Activated T-helper 1 cell treated with anti-CD3 and anti-CD28 coated beads, Interleukin-12 subunit alpha, Interleukin-12 subunit beta, Interleukin-2, Interleukin-4 antibody, amounts not matched to agents 30 ng/mL and 10 ng/mL and 1 ng/mL, durations not matched to agents 14 hours and 24 hours and 36 hours (primary cell): Measurements from ENCODE around the gene NBPF1. TPM values are rescaled to one million over a fixed set of nuclear protein-coding genes. Genes with fewer than 3 reads are reported as not detected.
"Not testable (repeated sequence)": the region's sequence is repeated elsewhere in the genome, so short reads cannot be mapped to it uniquely, and the experiment has no call there.

Experiments used
- DNase-seq: peaks from one replicate; pipeline ENCODE4 v3.0.0; 2021; ENCODE audit warnings: low spot score
- H3K27ac Mint-ChIP-seq: one replicate; pipeline ENCODE4 v1.8.0; 2021; ENCODE audit warnings: mild to moderate bottlenecking, mixed read lengths
- H3K27me3 Mint-ChIP-seq: one replicate; pipeline ENCODE4 v1.8.0; 2022; ENCODE audit warnings: mild to moderate bottlenecking, moderate library complexity, mixed read lengths; ENCODE audit not compliant: insufficient read depth
- H3K36me3 Mint-ChIP-seq: one replicate; pipeline ENCODE4 v1.8.0; 2021; ENCODE audit warnings: low read depth, mixed read lengths
- H3K4me1 Mint-ChIP-seq: one replicate; pipeline ENCODE4 v1.8.0; 2021; ENCODE audit warnings: low read depth, mixed read lengths
- H3K4me3 Mint-ChIP-seq: one replicate; pipeline ENCODE4 v1.8.0; 2021; ENCODE audit warnings: mild to moderate bottlenecking, moderate library complexity, mixed read lengths
- H3K9me3 Mint-ChIP-seq: one replicate; pipeline ENCODE4 v1.8.0; 2021; ENCODE audit warnings: mixed read lengths
- intact Hi-C: fragments of 100-400 bp; cut with micrococcal nuclease; formaldehyde crosslinking; loops from one replicate; pipeline ENCODE4 v1.15.1; 2024
- total RNA-seq: library from RNA; stranded (reverse); gene quantifications from 2 replicates; pipeline ENCODE4 v1.2.3, GENCODE V29; 2022

The NBPF1 gene
- total RNA-seq, 1 donor from 2014 or later: 6.1 TPM

- peaks cover 20% of the 10 kb centered on the region for H3K36me3 Mint-ChIP-seq
- DNase-seq, intact Hi-C loops, H3K9me3 Mint-ChIP-seq, H3K27ac Mint-ChIP-seq, H3K4me1 Mint-ChIP-seq, H3K4me3 Mint-ChIP-seq, H3K27me3 Mint-ChIP-seq: not testable (repeated sequence)
Measured at GRCh38 chr1:16623337-16623736, 10.0 kb upstream of the NBPF1 start.

DNA sequence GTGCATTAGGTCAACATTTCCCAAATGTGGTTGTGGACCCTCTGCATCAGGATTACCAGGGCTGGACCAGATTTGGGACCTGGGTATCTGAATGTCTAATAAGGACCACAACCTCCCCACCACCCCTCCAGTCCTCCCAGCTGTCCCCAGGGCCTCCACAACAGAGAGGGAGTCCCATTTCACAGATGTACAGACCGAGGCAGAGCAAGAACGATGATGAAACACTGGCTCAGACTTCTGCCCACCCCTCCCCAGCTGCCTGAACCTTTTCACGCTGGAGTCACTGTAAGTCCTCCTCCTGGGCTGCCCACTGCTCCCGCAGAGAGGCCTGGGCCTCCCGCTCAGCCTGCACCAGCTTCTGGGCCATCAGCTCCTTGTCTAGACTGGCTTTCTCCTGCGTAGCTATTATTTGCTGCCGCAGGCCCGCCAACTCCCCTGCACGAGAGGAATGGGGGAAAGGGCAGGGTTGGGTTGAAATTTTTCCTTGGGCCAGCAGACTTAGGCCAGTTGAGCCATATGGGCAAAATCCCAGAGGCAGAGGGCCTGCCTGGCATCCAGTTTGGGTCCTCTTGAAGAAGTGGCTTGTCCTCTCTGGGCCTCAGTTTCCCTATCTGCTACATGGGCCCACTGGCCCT is 8.4 kb upstream of the NBPF1 start:
- not testable (repeated sequence) for H3K27me3 Mint-ChIP-seq, H3K9me3 Mint-ChIP-seq, DNase-seq, H3K4me3 Mint-ChIP-seq, H3K4me1 Mint-ChIP-seq, H3K27ac Mint-ChIP-seq
- peaks cover 12% of the 10 kb centered on the region for H3K36me3 Mint-ChIP-seq
- intact Hi-C loops: loop anchor here (1.0 kb wide), 1 partner anchor 330 kb away; no protein-coding TSS in a partner anchor

GRCh38 chr1:16621300-16621658 is 7.9 kb upstream of the NBPF1 start:
- intact Hi-C loops: loop anchor here (1.0 kb wide), 1 partner anchor 330 kb away; no protein-coding TSS in a partner anchor
- no peak overlapping the region for H3K27ac Mint-ChIP-seq
- no peaks in the 10 kb centered on the region for H3K9me3 Mint-ChIP-seq
- DNase-seq: no peak
- no peaks in the 10 kb centered on the region for H3K4me1 Mint-ChIP-seq
- H3K27me3 Mint-ChIP-seq: no peaks in the 10 kb centered on the region
- peaks cover 7% of the 10 kb centered on the region for H3K36me3 Mint-ChIP-seq
- no peak overlapping the region for H3K4me3 Mint-ChIP-seq

DNA sequence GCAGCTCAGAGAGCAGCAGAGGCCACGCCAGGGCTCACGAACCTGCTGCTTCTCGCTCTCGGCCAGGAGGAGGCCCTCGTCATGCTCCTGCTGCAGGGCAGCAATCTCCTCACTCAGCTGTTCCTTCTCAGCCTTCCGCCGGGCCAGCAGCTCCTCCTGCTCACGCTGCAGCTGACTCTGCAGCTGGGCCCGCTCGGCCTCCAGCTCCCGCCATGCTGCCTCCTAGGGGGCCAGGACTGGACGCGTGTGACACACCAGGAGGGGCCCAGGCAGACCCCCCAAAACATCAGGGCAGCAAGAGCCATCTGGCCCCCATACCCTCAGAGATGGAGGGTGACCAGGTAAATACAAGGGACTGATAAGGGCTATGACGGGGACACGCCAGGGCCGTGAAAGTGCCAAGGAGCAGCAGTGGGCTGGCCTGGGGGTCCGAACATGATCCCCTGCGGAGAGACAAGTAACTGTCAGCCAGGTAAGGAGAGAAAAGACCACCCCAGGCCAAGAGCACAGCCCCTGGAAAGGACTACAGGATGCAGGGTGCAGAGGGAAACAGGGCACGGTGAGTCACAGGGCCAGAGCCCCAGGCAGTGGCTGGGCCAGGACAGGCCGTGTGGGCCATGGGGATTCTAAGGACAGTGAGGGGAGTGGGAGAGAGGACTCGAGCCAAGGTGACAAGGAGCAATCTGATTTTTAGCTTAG is 6.6 kb upstream of the NBPF1 start:
- intact Hi-C loops, H3K27me3 Mint-ChIP-seq, H3K36me3 Mint-ChIP-seq, H3K4me1 Mint-ChIP-seq, H3K4me3 Mint-ChIP-seq, DNase-seq, H3K27ac Mint-ChIP-seq, H3K9me3 Mint-ChIP-seq: not testable (repeated sequence)

DNA sequence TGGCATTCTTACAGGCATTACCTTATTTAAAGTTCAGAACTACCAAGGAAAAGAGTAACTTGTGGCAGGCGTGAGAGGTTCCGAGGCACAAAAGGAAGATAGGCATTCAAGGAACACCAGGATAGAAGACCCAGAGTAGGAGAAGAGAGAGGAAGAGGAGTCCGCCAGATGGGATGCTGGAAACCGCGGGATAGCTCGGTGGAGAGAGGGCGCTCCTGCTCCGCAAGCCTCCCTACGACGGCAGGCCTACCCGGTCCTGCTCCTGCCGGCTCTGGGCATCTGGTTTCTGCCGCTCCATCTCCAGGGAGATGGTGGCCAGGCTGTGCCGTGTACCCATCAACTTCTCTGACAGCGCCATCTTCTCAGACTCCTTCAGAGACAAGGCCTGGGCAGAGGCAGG is 5.4 kb upstream of the NBPF1 start:
- no peak overlapping the region for H3K27ac Mint-ChIP-seq
- no peaks in the 10 kb centered on the region for H3K27me3 Mint-ChIP-seq
- no peaks in the 10 kb centered on the region for H3K9me3 Mint-ChIP-seq
- H3K36me3 Mint-ChIP-seq: no peaks in the 10 kb centered on the region
- intact Hi-C loops: no loop called here
- H3K4me3 Mint-ChIP-seq: no peak overlapping the region
- DNase-seq: no peak
- H3K4me1 Mint-ChIP-seq: no peaks in the 10 kb centered on the region

- intact Hi-C loops: loop anchor here (2.0 kb wide), 2 partner anchors 17 to 177 kb away; partner anchors contain the start of gene NECAP2
- no peak overlapping the region for H3K27ac Mint-ChIP-seq
- no peak overlapping the region for H3K4me3 Mint-ChIP-seq
- H3K4me1 Mint-ChIP-seq: no peaks in the 10 kb centered on the region
- DNase-seq: no peak
- H3K36me3 Mint-ChIP-seq: no peaks in the 10 kb centered on the region
- no peaks in the 10 kb centered on the region for H3K9me3 Mint-ChIP-seq
- H3K27me3 Mint-ChIP-seq: no peaks in the 10 kb centered on the region
Measured at GRCh38 chr1:16617778-16618580, 4.6 kb upstream of the NBPF1 start.

- no peaks in the 10 kb centered on the region for H3K9me3 Mint-ChIP-seq
- no peaks in the 10 kb centered on the region for H3K27me3 Mint-ChIP-seq
- intact Hi-C loops: loop anchor here (2.0 kb wide), 2 partner anchors 18 to 176 kb away; partner anchors contain the start of gene NECAP2
- H3K4me3 Mint-ChIP-seq: no peak overlapping the region
- no peaks in the 10 kb centered on the region for H3K36me3 Mint-ChIP-seq
- H3K27ac Mint-ChIP-seq: no peak overlapping the region
- peak; percentile 4 for DNase-seq
- H3K4me1 Mint-ChIP-seq: no peaks in the 10 kb centered on the region
Measured at GRCh38 chr1:16617114-16617631, 3.8 kb upstream of the NBPF1 start.

DNA sequence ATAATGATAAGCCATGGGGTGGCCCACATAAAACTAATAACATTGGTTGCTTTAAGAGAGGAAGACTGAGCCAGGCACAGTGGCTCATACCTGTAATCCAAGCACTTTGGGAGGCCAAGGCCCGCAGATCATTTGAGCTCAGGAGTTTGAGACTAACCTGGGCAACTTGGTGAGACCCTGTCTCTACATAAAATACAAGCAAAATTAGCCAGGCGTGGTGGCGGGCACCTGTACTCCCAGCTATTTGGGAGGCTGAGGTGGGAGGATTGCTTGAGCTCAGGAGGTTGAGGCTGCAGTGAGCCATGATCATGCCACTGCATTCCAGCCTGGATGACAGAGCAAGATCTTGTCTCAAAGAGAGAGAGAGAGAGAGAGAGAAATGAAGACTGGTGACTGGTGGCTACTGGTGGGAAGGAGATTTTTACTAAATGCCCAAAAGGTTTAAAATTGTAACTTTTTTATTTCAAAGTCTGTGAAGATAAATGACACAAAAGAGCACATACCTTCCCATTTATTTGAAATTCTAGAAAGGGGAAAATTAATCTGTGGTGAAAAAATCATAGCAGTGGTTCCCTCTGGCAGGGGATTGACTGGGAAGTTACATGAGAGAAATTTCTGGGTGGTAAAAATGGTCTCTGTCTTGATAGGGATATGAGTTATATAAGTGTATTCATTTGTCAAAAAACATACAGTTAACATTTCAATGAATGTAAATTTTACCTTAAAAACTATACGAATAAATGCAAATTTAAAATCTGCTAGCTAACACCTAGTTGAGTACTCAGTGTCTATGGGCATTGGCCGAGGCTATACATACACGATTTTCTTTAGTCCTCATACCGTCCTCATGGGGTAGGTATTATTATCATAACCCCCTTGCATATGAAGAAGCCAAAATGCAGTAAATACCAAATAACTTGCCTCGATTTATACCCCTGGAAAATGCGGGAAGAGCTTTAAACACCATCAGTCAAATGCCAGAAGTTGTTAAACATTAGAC is 2.2 kb upstream of the NBPF1 start:
- H3K4me3 Mint-ChIP-seq: no peak overlapping the region
- H3K9me3 Mint-ChIP-seq: no peaks in the 10 kb centered on the region
- intact Hi-C loops: loop anchor here (2.0 kb wide), 2 partner anchors 19 to 175 kb away; partner anchors contain the start of gene NECAP2
- H3K4me1 Mint-ChIP-seq: no peaks in the 10 kb centered on the region
- no peak overlapping the region for H3K27ac Mint-ChIP-seq
- no peaks in the 10 kb centered on the region for H3K36me3 Mint-ChIP-seq
- peak; percentile 1 for DNase-seq
- no peaks in the 10 kb centered on the region for H3K27me3 Mint-ChIP-seq

DNA sequence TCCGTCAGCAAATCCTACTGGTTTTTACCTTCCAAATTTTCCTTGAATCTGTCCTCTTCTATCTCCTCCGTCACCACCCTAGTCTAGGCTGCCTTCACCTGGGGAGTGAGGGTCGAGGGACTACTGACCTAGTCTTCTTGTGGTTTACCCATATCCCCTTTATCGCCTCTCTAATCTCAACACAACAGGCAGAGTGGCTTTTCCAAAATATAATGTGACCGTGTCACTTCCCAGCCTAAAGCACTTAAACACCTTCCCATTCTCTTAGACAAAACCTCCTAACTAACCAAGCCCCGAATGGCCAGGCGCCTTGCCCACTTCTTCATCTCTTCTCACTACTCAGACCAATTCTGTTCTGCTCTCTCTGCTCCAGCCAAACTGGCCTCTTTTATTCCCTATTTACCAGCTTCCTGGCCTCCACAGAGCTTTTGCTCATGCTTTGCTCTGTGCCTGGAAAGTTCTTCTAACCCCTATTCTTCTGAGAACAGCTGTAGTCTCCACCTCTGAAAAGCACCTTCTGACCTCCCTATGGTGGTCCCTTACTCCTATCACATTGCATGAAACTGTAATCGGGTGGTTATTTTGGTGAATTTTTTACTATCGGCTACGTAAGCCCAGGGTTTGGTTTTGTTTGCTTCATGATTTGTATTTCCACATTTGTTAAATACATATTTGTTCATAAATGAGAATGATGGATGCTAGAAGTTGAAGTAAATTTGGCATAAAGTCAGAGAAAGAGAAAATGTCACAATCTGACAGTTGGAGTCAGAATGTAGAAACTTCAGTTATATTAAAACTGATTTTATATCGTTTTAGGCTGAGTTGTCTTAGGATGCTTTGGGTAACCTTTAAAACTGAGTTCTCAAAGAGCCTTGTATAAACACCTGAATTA is 1.2 kb upstream of the NBPF1 start:
- intact Hi-C loops: loop anchor here (1.0 kb wide), 1 partner anchor 30 kb away; no protein-coding TSS in a partner anchor
- Mint-ChIP-seq H3K4me1 (no peaks in the 10 kb centered on the region), H3K9me3 (no peaks in the 10 kb centered on the region), H3K4me3 (no peak overlapping the region), H3K36me3 (no peaks in the 10 kb centered on the region), H3K27ac (no peak overlapping the region), H3K27me3 (no peaks in the 10 kb centered on the region)
- DNase-seq: peak; percentile 3

DNA sequence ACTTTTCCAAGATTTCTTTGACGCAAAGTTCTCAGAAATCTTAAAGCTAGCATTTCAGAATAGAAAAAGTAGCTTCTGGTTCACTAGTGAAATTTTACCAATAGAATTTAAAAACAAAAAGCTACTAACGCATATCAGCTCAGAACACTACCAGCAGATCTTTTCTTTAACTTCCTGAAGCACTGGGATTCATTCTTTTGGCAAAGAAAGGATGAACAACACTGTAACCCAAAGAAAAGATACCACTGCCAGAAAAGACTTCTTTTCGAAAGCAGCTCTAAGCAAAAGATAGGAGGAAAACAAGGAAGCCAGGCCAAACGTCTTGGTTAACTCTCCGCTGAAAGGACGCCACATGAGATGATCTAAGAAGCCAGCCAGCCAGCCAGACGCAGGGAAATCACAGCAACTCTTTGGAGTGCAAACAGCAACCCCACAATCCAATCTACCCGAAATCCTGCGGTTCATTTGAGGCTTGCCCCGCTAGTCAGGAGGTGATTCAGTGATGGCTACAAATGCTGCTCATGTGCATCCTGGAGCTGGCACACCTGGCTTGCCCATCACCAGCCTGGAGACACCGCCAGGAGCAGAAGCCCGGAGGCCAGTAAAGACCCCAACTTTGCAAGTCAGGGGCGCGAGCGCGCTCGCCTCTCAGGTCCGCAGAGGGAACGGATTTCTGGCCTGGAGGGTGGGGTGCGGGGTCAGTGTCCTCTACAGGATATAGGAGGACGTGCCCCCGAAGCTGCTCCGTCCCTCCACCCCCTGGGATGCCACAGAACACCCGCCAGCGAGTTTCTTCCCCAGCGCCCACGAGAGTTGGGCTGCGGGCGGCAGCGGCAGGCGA is 812 bp downstream of the NBPF1 start:
- Mint-ChIP-seq H3K4me3 (no peak overlapping the region), H3K27ac (no peak overlapping the region), H3K4me1 (no peaks in the 10 kb centered on the region), H3K9me3 (no peaks in the 10 kb centered on the region), H3K27me3 (no peaks in the 10 kb centered on the region), H3K36me3 (no peaks in the 10 kb centered on the region)
- peak; percentile 19 for DNase-seq
- intact Hi-C loops: no loop called here

- H3K4me1 Mint-ChIP-seq, H3K27ac Mint-ChIP-seq, intact Hi-C loops, H3K4me3 Mint-ChIP-seq, H3K9me3 Mint-ChIP-seq, H3K36me3 Mint-ChIP-seq, H3K27me3 Mint-ChIP-seq: not testable (repeated sequence)
- DNase-seq: peak; percentile 6
Measured at GRCh38 chr1:16611981-16612331, 1.4 kb downstream of the NBPF1 start.
